Hepatic stellate cell (primary cell): ENCODE measurements around the gene TPCN2.
"Not testable (repeated sequence)": the region's sequence is repeated elsewhere in the genome, so short reads cannot be mapped to it uniquely, and the experiment has no call there.

ENCODE experiments used
- DNase-seq: peaks from one replicate; pipeline ENCODE4 v3.0.0; 2011; ENCODE audit warnings: low spot score

TPCN2 gene

GRCh38 chr11:69131121-69131566, 82.4 kb downstream of the TPCN2 start:
- no peak for DNase-seq

- peak; percentile 80 for DNase-seq
These were observed 83.0 kb downstream of the TPCN2 start for GRCh38 chr11:69131644-69132300.

- DNase-seq: no peak
These were observed 83.6 kb downstream of the TPCN2 start for GRCh38 chr11:69132301-69132670.

GRCh38 chr11:69133251-69133650, 84.5 kb downstream of the TPCN2 start:
- no peak for DNase-seq

- DNase-seq: not testable (repeated sequence)
These were observed 85.5 kb downstream of the TPCN2 start for GRCh38 chr11:69134182-69134581.

- DNase-seq: no peak
These were observed 86.2 kb downstream of the TPCN2 start for GRCh38 chr11:69134957-69135356.

- DNase-seq: no peak
These were observed 87.0 kb downstream of the TPCN2 start for GRCh38 chr11:69135420-69136363.

- DNase-seq: no peak
These were observed 87.7 kb downstream of the TPCN2 start for GRCh38 chr11:69136471-69136870.

GRCh38 chr11:69137151-69137844, 88.6 kb downstream of the TPCN2 start:
- DNase-seq: no peak

GRCh38 chr11:69138265-69138664, 89.5 kb downstream of the TPCN2 start:
- no peak for DNase-seq

- not testable (repeated sequence) for DNase-seq
These were observed 91.4 kb downstream of the TPCN2 start for GRCh38 chr11:69140161-69140560.

- DNase-seq: no peak
These were observed 91.9 kb downstream of the TPCN2 start for GRCh38 chr11:69140635-69141034.

GRCh38 chr11:69141742-69142141, 93.0 kb downstream of the TPCN2 start:
- DNase-seq: no peak

GRCh38 chr11:69142895-69143294, 94.2 kb downstream of the TPCN2 start:
- DNase-seq: no peak

- no peak for DNase-seq
These were observed 95.8 kb downstream of the TPCN2 start for GRCh38 chr11:69144316-69145049.

GRCh38 chr11:69145050-69145380, 96.3 kb downstream of the TPCN2 start:
- DNase-seq: no peak

- DNase-seq: no peak
These were observed 99.6 kb downstream of the TPCN2 start for GRCh38 chr11:69148377-69148762.

- DNase-seq: no peak
These were observed 100.1 kb downstream of the TPCN2 start for GRCh38 chr11:69148806-69149205.

GRCh38 chr11:69149338-69150045, 100.8 kb downstream of the TPCN2 start:
- not testable (repeated sequence) for DNase-seq

GRCh38 chr11:69150175-69150574, 101.4 kb downstream of the TPCN2 start:
- no peak for DNase-seq

- no peak for DNase-seq
These were observed 103.1 kb downstream of the TPCN2 start for GRCh38 chr11:69151836-69152235.
